SK-N-SH (cell line): ENCODE results near the gene MYH15. TPM values are rescaled to one million over a fixed set of nuclear protein-coding genes. Genes with fewer than 3 reads are reported as not detected.

Experiments
- CTCF ChIA-PET: fragments of 300-600, 350-600 bp; formaldehyde crosslinking; extraction: SDS; loops from one replicate; lab custom pipeline; 2021; lab: Yijun Ruan, JAX
- POLR2A ChIA-PET: fragments of 350-600 bp; sonication (Branson Sonifier 250); formaldehyde crosslinking; extraction: SDS; loops from one replicate; lab custom pipeline; 2020; ENCODE audit warnings: antibody characterized with exemption, inconsistent platforms; lab: Yijun Ruan, JAX
- DNase-seq: peaks from one replicate; pipeline ENCODE4 v3.0.0; 2012
- H2AFZ ChIP-seq: fragments of 200-600 bp; sonication (generic); 2 replicates; pipeline ENCODE4 v1.8.1; 2016; ENCODE audit warnings: antibody characterized with exemption, mild to moderate bottlenecking, low read depth
- H3F3A ChIP-seq: fragments of 200-600 bp; sonication (generic); replicated peaks from 2 replicates; pipeline ENCODE3; 2016; ENCODE audit warnings: antibody characterized with exemption, mild to moderate bottlenecking; ENCODE audit not compliant: insufficient read depth
- H3K27ac ChIP-seq, 2 experiments: fragments of 200-500 bp in 1 of 2; fragments of 200-600 bp in 1 of 2; sonication (Bioruptor generic) in 1 of 2; sonication (generic), shearing (Covaris generic) in 1 of 2; 2 replicates each; pipeline versions ENCODE4 v1.5.1 to v1.6.1; 2014 to 2016; ENCODE audit warnings: low read depth in 2 of 2, inconsistent platforms in 1 of 2, low read length in 1 of 2, mild to moderate bottlenecking in 1 of 2, mixed read lengths in 1 of 2
- H3K27me3 ChIP-seq: fragments of 200-600 bp; sonication (generic), shearing (Covaris generic); 2 replicates; pipeline ENCODE4 v1.6.1; 2016; ENCODE audit warnings: mixed run types; ENCODE audit not compliant: insufficient read depth
- H3K36me3 ChIP-seq, 2 experiments: fragments of 200-500 bp in 1 of 2; fragments of 200-600 bp in 1 of 2; sonication (Bioruptor generic) in 1 of 2; sonication (generic) in 1 of 2; replicated peaks in 1 of 2; 2 replicates each; pipeline versions ENCODE3 to v1.5.1; 2014 to 2016; ENCODE audit warnings: low read length in 1 of 2, mild to moderate bottlenecking in 1 of 2; ENCODE audit not compliant: insufficient read depth in 2 of 2, control insufficient read depth in 1 of 2
- H3K4me1 ChIP-seq, 2 experiments: fragments of 200-500 bp in 1 of 2; fragments of 200-600 bp in 1 of 2; sonication (Bioruptor generic) in 1 of 2; sonication (generic), shearing (Covaris generic) in 1 of 2; 2 replicates each; pipeline versions ENCODE4 v1.5.1 to v1.6.1; 2014 to 2016; ENCODE audit warnings: low read depth in 1 of 2, low read length in 1 of 2, mixed run types in 1 of 2; ENCODE audit not compliant: insufficient read depth in 2 of 2, control insufficient read depth in 1 of 2
- H3K4me2 ChIP-seq: fragments of 200-600 bp; sonication (generic), shearing (Covaris generic); 2 replicates; pipeline ENCODE4 v1.6.1; 2017; ENCODE audit warnings: mixed run types
- H3K4me3 ChIP-seq, 2 experiments: fragments of 200-500 bp in 1 of 2; fragments of 200-600 bp in 1 of 2; sonication (Bioruptor generic) in 1 of 2; sonication (generic), shearing (Covaris generic) in 1 of 2; 2 replicates each; pipeline versions ENCODE4 v1.5.1 to v1.8.1; 2014 to 2016; ENCODE audit warnings: low read depth in 2 of 2, inconsistent platforms in 1 of 2, low read length in 1 of 2, mild to moderate bottlenecking in 1 of 2, mixed read lengths in 1 of 2, moderate library complexity in 1 of 2
- H3K79me2 ChIP-seq: fragments of 200-600 bp; sonication (generic); 2 replicates; pipeline ENCODE4 v1.8.1; 2017; ENCODE audit warnings: mild to moderate bottlenecking; ENCODE audit not compliant: insufficient read depth
- H3K9ac ChIP-seq: fragments of 200-600 bp; sonication (generic); 2 replicates; pipeline ENCODE4 v1.6.1; 2017; ENCODE audit warnings: mixed run types
- H3K9me2 ChIP-seq: fragments of 200-600 bp; sonication (generic); 2 replicates; pipeline ENCODE4 v1.6.1; 2017; ENCODE audit warnings: mixed run types
- H3K9me3 ChIP-seq: fragments of 200-600 bp; sonication (generic); 2 replicates; pipeline ENCODE4 v1.6.1; 2017; ENCODE audit warnings: mixed run types, mild to moderate bottlenecking, moderate library complexity
- H4K20me1 ChIP-seq: fragments of 200-600 bp; sonication (generic); 2 replicates; pipeline ENCODE4 v1.6.1; 2017; ENCODE audit warnings: mild to moderate bottlenecking, mixed run types; ENCODE audit not compliant: insufficient read depth
- CTCF ChIP-seq: fragments of 200-600 bp; sonication (generic); IDR thresholded peaks from 2 replicates; pipeline ENCODE4 v1.6.1; 2017; ENCODE audit warnings: antibody characterized with exemption, mild to moderate bottlenecking, moderate library complexity
- EZH2phosphoT487 ChIP-seq: fragments of 200-600 bp; sonication (generic); IDR thresholded peaks from 2 replicates; pipeline ENCODE4 v1.6.1; 2017; ENCODE audit warnings: low read depth, mixed run types, mild to moderate bottlenecking, antibody characterized with exemption, moderate library complexity, borderline replicate concordance
- GABPA ChIP-seq: IDR thresholded peaks from 2 replicates; pipeline ENCODE4 v1.4.0; 2012; ENCODE audit warnings: low read depth, mild to moderate bottlenecking
- PBX3 ChIP-seq: IDR thresholded peaks from 2 replicates; pipeline ENCODE4; 2012
- POLR2AphosphoS5 ChIP-seq: IDR thresholded peaks from 2 replicates; pipeline ENCODE4 v1.6.1; 2012; ENCODE audit warnings: low read depth, low read length
- RAD21 ChIP-seq: IDR thresholded peaks from 2 replicates; pipeline ENCODE4 v1.6.1; 2012; ENCODE audit warnings: mild to moderate bottlenecking, low read length
- RCOR1 ChIP-seq: fragments of 150-350 bp; IDR thresholded peaks from 2 replicates; pipeline ENCODE4 v1.6.1; 2017; ENCODE audit warnings: antibody characterized with exemption, low read length
- REST ChIP-seq: IDR thresholded peaks from 2 replicates; pipeline ENCODE4 v1.6.1; 2012; ENCODE audit warnings: mild to moderate bottlenecking, low read depth, low read length, moderate library complexity
- RFX5 ChIP-seq: IDR thresholded peaks from 2 replicates; pipeline ENCODE4 v1.6.1; 2012; ENCODE audit warnings: mild to moderate bottlenecking, improper control_type of control experiment, low read length
- SIN3A ChIP-seq: IDR thresholded peaks from 2 replicates; pipeline ENCODE4 v1.6.1; 2012; ENCODE audit warnings: low read depth, mild to moderate bottlenecking, low read length, moderate library complexity, borderline replicate concordance
- SMC3 ChIP-seq: IDR thresholded peaks from 2 replicates; pipeline ENCODE4 v1.6.1; 2012; ENCODE audit warnings: low read depth, low read length, improper control_type of control experiment
- TEAD4 ChIP-seq: IDR thresholded peaks from 2 replicates; pipeline ENCODE4 v1.4.0; 2012; ENCODE audit warnings: mild to moderate bottlenecking, borderline replicate concordance; ENCODE audit not compliant: insufficient read depth
- USF2 ChIP-seq: fragments of 150-350 bp; IDR thresholded peaks from 2 replicates; pipeline ENCODE4 v1.6.1; 2017; ENCODE audit warnings: antibody characterized with exemption, low read length, low read depth, borderline replicate concordance
- WGBS: methylation state at CpG from one replicate; pipeline ENCODE4 v1.1.6; 2017; ENCODE audit warnings: low lambda C conversion rate; 5-methylcytosine and 5-hydroxymethylcytosine counted together
- polyA plus RNA-seq, 3 experiments: library from polyadenylated mRNA; depleted of rRNA; stranded (reverse); fragments of >200 nt; gene quantifications; 2 replicates each; pipeline ENCODE4 v1.2.3, GENCODE V29; 2012

MYH15 gene
- polyA plus RNA-seq, 1 of the 3 experiments (the other 2 are of a cell fraction), result 2.1 TPM

GRCh38 chr3:108552267-108553159 is 42.1 kb upstream of the MYH15 start:
- Histone ChIP-seq H3F3A (peaks cover 19% of the 10 kb centered on the region), H3K4me2 (peak overlapping the region; percentile 2; the same call in 1 of the 2 replicates), H3K79me2 (no peaks in the 10 kb centered on the region), H4K20me1 (no peaks in the 10 kb centered on the region), H3K4me1 (no peaks in the 10 kb centered on the region; a peak in 1 of 4 replicates), H3K27me3 (no peaks in the 10 kb centered on the region), H2AFZ (peak overlapping the region; percentile 56), H3K4me3 (no peak overlapping the region; a peak in 1 of 4 replicates), H3K9ac (no peak overlapping the region), H3K9me3 (no peaks in the 10 kb centered on the region), H3K36me3 (peaks cover 40 to 56% of the 10 kb centered on the region in 2 experiments), H3K9me2 (no peaks in the 10 kb centered on the region), H3K27ac (peak overlapping the region; percentile 23 to 34; a peak in 1 of 4 replicates)
- POLR2A ChIA-PET, result interaction anchor here (1.5 kb wide), 1 partner anchor 37 kb away, joined by 4 read pairs; the partner anchor contains the start of genes CIP2A and DZIP3
- TF ChIP-seq GABPA (no peak), CTCF (peak; percentile 69), SMC3 (peak; percentile 75), RAD21 (peak; percentile 81)
- 62% methylated on average over 4 of the region's 4 CpGs for WGBS
- CTCF ChIA-PET, result interaction anchor here (0.6 to 7.3 kb wide), 31 partner anchors 9 to 1317 kb away, joined by 3 to 233 read pairs (median 4); no protein-coding TSS in a partner anchor
- peak; percentile 11 for DNase-seq

- no peak for DNase-seq
- POLR2A ChIA-PET, result no interaction called here
- Histone ChIP-seq H2AFZ (no peak overlapping the region), H3K27me3 (no peaks in the 10 kb centered on the region), H3K4me1 (peaks cover 0 to 2% of the 10 kb centered on the region in 2 experiments; a peak in 2 of 4 replicates), H3K36me3 (peaks cover 28 to 39% of the 10 kb centered on the region in 2 experiments), H3K4me2 (no peak overlapping the region), H3K9me3 (no peaks in the 10 kb centered on the region), H4K20me1 (no peaks in the 10 kb centered on the region), H3K27ac (no peak overlapping the region), H3K9ac (no peak overlapping the region), H3F3A (peaks cover 11% of the 10 kb centered on the region), H3K4me3 (no peak overlapping the region), H3K79me2 (no peaks in the 10 kb centered on the region), H3K9me2 (no peaks in the 10 kb centered on the region)
- no peak for TF ChIP-seq REST
- no peak for TF ChIP-seq USF2
- TF ChIP-seq POLR2AphosphoS5, result no peak
- no peak for TF ChIP-seq RCOR1
- TF ChIP-seq SIN3A, result no peak
- no peak for TF ChIP-seq RFX5
- no peak for TF ChIP-seq TEAD4
- no peak for TF ChIP-seq EZH2phosphoT487
- TF ChIP-seq PBX3, result no peak
- WGBS, result 92% methylated on average over 2 of the region's 2 CpGs
- CTCF ChIA-PET, result no interaction called here
Measured at GRCh38 chr3:108548886-108549285, 38.5 kb upstream of the MYH15 start.
